T-helper 22 cell (primary cell): Measurements from ENCODE around the gene SLCO2A1.

Source experiments
- DNase-seq: peaks from one replicate; pipeline ENCODE4 v3.0.0-alpha.2; 2020; ENCODE audit warnings: low read depth

The SLCO2A1 gene

DNA sequence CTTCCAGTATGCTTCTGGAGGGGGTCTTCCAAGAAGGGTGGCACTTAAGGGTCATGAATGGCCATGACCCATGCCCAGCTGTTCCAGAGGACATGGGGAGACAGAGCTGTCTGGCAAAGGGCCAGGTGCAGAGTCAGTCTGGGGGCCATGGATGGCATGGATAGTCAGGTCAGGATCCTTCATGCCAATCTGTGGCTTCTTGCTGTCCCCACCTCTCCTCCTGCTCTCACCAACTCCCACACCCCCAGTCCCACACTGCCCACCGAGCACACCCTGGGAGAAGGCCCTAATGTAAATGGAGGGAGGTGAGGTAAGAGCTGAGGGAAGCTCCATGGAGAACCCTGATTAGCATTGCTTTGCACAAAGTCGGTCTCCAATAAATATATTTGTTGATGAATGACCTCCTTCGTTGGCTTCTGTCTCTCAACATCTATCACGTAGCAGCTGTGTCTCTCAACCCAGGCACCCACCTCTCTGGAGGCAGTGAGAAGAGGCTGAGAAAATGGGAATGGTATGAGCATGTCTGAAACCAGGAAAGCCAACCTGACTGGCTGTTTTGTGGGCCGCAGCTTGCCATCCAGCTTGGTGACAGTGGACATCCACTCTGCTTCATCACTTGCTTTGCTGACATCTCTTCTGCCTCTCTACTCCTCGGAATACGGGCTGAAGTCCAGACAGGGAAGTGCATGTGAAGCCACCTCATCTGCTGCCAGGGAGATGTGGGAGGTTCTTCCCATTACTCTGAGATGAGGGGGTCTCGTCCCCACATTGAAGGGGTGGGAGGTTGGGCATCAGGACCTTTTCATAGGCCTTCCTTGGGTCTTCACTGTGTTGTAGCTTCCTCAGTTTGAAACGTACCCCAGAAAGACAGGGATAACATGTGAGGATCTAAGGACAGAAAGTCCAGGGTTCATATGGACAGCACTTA, 96.4 kb downstream of the SLCO2A1 start:
- DNase-seq, result no peak

DNA sequence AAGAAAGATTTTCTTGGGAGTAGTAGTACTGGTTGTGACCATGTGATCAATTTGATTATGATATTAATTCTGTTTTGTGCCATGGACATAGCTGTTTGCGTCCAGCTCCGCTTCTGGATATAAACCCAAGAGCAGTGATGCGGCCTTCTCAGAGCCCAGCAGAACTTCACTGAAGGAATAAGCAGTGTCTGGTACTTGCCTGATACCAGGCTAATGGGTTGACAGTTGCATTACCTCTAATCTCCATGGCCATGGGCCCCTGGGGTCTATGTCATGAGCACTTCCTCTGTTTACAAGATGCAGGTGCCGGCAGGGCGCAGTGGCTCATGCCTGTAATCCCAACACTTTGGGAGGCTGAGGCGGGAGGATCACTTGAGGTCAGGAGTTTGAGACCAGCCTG, 97.7 kb downstream of the SLCO2A1 start:
- DNase-seq, result no peak

DNA sequence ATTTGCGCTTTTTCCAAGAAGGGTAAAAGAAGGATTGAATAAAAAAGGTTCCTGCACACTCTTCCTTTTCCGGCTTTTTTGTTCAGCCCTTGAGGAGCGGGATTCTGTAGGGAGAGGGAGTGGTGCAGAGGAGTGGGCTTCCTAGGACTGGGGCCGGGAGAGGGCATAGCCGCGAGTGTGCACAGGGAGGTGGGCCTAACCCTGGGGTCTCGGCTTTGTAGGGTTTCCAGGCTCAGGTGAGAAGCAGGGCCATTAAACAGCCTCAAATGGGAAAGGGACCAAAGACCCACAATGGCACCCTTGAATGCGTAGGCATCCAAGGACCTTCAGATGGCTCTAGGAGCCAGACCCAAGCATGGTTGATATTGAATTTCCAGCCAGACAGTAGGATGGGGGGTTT, 98.6 kb downstream of the SLCO2A1 start:
- DNase-seq, result no peak

DNA sequence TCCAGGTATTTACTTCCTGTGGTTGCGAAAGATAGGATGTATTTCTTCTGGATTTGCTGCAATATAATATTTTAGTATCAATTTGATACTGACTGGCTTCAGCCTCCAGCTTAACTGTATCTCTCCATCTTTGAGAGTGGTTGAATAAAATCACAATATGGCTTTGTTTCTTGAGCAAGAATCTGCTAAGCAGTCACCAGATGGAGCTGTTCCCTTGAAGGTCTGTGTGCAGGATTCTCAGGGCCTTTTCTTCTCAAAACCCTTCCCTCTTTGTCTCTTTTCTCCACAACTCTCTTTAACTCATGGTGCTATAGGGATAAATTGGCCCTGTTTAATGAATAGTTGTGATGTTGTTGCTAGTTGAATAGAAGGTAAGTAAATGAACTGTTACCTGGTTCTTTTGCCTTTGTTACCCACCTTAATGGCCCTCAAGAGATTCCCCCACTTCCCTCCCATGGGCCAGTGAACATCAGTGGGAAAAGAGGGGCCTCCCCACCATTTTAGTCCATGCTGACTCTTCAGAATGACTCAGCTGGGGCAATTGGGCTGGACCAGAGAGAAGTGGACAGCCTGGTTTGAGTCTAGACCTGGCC, 99.3 kb downstream of the SLCO2A1 start:
- no peak for DNase-seq

DNA sequence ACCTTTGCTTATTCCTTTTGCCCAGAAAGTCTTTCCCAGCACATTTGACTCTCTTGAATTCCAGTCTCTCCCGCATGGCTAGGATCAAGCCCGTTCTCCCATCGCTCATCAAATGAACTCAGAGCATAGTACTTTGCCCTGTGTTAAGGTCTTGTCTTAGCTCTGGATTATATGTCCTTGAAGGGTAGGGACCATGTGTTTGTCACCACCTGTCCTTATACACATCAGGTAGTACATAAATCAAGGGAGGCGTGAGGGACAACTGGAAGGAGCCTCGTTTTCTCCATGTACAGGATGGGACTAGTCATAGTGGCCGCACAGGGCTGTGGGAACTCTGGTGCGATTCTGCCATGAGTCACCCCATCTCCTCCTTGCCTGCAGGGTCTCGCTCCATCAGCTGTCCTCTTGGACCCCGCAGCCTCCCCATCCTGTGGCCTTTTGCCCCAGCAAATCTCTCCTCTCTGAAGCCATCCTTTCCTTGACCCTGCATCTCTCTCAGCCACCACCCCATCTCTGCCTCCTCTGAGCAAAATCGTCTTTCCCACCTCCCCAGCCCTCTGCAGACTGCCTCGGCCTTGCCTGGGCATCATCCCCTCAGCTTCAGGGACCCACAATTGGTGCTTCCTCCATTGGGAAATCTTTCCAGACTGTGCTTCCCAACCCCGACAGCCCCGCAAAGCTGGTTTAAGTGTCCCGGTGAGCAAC, 100.7 kb downstream of the SLCO2A1 start:
- no peak for DNase-seq

DNA sequence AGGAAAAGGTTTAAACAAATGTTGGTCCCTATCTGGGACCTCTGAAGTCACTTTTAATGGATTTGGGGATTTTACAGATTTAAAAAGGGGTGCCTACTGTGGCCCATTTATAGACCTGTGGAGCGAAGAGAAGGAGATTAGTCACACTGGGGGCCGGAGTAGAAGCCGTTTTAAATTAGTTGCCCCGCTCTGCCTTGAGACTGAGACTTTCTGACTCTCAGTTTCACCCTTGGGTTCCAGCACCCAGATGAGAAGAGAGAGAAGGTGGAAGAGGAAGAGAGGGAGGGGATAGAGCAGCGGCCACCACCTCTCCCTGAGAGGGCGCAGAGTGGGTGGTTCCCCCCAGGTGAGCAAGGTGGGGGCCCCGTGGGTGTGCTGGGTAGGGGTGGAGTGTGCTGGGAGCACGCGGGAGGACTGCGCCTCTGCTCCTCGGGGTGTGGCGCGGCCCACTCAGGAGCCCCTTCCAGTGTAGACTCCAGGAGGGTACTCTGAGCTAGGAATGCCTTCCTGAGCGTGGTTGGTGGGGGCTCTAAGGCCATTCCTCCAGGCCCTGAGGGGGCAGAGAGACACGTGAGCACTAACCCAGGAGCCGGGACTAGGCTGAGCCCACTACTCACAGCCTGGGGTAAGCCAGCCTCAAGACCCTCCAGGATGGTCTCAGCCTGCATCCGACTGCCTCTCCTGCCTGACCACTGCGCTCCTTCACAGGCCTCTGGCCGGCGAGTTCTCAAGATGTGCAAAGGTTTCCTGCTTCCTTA, 101.4 kb downstream of the SLCO2A1 start:
- no peak for DNase-seq

DNA sequence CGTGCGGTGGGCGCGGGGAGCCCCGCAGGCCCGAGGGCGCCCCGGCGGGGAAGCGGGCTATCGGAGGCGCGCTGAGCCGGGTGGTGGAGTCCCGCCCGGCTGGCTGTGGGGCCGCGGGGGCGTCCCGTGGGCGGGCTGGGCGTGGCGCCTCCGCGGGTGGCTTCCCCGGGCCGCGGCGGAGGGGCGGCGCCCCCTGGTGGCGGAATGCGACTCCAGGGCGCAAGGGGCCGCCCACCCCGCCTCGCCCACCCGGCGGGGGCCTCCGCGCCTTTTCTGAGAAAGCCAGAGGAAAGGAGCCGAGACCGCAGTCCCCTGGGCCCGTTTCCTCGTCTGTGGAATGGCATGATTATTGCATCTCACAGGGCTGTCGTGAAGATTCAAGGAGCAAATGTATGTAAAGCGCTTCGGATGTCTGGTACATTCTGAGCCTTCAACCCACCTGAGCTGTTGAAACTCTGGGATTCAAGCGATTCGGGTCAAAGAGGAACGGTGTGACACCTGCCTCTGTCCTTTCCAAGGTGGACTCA, 102.1 kb downstream of the SLCO2A1 start:
- peak; percentile 51 for DNase-seq

DNA sequence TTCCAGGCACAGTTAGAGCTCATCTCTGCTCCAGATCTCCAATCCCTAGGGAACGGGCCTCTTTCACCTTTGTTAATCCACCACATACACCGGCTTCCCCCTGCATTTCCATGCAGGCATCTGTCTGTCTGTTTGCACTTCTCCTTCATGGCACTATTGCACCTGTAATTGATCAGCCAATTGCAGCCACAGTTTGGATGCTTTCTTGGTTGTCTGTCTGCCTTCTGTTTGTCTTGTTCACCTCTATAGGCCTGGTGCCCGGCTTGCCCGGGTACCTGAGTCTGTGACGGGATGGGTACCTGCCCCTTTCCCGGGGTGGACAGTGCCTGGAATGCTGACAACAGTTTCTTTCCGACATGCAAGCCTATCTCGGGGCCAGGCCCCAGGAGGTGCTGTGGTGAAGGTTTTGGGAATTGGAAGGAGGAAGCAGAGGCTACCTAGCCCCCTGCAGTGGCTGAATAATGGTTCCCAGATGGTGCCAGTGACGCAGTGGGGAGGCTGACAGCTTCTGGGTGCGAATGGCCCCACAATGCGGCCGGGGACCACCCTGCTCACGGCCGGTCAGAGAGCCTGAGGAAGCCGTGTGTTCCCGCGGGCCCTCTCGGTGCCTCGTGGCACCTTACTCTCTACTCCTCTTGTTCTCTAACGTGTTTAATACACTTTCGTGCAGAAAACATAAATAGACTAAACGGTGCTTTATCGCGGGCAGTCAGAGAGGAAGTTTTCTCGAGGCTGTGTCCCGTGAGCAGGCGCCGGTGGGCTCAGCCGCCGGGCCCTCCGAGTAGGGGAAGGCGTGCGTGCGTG, 102.8 kb downstream of the SLCO2A1 start:
- no peak for DNase-seq

DNA sequence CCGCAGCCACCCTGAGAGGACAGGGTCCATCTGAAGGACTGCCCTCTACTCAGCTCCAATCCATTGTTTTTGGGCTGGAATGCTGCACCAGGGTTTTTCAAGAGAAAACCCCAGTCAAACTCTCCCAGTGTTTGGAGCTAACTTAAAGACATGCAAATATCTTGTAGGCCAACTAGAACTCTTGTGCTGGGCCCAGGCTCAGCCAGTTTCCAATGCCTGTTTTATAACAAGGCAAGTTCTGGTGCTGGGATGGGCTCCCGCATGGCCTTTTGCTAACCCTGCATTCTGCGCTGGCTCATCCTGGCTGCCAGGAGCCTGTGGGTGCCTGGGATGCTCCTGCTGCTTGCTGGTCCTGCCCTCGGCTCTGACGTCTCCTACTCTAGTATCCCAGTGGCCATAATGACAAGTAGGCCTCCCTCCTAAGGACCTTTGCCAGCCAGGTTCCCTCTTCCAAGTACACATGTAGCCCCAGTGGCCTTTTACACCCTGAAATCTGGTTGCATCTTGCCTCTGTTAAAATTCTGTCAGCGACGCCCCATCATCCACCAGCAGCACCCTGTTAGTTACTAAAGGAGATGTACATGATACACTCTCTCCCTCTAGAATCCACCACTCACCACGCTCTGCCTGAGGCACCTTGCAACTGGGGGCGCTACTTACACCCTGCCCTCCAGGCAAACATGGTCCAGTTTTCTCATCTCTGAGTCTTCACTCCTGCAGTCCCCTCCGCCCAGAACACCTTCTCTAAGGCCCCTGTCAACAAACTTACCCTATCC, 103.6 kb downstream of the SLCO2A1 start:
- no peak for DNase-seq

DNA sequence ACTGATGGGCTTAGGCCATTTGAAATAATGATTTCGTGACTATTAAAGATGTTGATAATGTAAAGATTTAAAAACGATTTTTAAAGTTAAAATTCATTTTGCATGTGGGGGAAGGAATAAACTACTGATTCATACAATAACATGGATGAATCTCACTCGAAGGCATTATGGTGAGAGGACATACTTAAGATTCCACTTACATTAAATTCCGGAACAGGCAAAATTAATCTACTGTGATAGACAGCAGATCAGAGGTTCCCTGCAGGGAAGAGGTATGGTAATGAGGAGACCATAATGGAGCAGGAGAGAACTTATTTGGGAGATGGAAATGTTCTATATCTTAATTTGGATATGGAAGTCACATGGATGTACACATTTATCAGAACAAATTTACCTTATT, 105.7 kb downstream of the SLCO2A1 start:
- no peak for DNase-seq

DNA sequence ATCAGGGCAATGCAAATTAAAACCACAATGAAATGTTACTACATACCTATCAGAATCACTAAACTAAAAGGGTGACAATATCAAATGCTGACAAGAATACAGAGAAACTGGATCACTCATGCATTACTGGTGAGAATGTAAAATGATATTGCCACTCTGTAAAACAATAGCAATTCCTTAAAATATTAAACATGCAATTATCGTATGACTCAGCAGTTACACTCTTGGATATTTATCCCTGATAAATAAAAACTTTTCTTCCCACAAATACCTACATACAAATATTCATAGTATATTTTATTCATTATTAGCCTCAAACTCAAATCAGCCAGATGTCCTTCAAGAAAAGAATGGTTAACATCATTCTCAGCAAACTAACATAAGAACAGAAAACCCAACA, 108.1 kb downstream of the SLCO2A1 start:
- DNase-seq, result no peak

DNA sequence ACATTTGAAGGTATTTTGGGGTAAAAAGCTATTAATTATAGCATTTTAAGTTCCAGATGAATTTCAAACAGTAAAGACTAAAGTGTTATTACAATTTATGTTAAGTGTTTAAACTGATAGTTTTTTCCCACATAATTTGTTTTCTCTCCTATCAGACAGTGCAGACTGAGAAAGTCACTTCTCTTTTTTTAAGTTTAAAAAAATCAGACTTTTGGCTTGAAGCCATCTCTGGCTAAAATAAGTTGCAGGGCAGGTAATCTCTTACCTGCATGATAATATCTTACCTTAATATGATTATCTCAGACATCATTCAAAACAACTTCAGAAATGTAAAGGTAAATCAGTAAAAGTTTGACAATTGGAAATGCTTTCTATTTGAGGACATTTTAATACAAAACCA, 112.6 kb downstream of the SLCO2A1 start:
- no peak for DNase-seq

DNA sequence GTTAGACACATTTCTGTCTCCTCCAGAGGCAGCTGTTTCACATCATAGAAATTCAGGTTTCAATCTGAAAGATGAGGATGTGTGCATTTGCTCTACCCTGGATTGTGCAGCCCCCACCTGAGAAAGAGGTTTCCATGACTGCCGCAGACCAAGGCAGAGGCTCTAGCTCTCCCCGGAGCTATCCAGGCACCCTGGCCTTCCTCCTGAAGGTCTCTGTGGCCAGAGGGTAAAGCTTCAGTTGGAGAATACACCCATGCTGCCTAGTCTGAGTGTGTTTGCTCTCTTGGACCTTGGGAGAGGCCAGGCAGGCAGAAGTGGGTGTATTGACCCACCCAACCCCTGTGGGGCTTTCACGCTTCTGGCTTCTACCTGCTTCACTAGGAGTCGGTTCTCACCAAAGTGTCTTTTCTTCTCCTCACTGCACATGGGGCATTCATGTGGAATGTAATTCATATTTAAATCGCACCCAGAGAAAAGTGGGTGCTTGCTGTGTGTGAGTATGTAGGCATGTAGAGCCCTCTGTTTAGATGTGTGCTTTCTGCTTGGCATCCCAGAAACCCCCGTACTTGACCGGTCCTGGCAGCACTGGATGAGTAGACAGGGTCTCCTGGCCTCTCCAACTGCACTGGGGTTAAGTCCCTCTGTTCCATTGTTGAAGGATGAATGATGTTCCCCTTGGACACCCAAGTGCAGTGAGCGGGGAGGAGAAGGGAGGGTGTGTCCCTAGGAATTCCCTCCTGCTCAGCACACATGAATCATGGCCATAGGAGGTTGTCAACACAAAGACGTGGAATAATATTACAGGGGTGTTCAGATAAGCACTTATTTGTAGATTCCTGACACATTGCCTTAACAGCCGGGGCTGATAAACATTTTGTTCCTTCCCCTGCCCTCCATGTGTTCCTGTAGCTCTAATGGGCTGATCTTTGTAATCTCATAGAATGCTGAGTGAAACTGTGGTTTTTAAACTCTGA, 113.8 kb downstream of the SLCO2A1 start:
- DNase-seq, result no peak

DNA sequence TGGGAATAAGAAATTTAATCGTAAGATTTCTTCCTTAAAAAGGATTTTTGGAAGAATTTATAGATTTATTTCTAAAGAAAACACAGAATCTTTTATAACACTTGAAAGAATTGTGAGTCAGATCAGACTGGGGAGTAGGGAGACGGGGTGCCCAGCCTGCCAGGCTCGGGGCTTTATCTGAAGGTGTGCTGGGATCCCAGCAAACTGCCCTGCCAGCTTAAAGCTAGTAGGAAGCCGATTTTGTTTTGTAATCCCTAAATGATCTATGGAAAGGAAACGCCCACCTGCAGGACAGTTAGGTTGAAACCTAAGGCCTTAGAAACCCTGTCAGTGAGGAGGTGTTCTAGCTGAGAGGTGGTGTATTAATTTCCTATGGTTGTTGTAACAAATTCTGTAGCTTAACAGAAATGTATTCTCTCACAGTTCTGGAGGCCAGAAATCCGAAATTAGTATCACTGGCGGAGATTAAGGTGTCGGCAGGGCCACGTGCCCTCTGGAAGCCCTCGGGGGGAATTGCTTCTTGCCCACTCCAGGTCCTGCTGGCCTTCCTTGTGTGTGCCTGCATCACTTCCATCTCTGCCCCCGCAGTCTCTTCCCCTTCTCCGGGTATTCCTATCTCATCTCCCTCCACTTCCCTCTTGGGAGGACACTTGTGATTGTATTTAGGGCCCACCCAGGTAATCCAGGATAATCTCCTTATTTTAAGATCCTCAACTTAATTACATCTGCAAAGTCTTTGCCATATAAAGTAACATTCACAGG, 114.7 kb downstream of the SLCO2A1 start:
- no peak for DNase-seq

DNA sequence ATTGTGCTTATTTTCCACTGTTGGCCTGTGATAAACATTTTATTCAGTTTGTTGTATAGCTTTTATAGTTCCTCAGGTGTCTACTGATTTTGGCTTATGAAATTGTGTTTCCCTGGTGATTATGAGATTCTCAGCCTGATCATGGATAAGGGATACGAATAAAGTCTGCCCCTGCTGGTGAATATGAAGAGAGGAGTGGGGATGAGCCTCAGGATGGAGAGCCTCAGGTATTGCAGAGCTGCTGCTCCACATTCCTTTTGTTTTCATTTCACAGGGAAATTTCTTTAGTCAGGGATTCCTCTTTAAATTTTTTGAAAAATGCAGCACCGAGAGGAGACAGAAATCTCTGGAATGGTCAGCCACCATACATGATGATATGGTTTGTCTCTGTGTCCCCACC, 119.3 kb downstream of the SLCO2A1 start:
- DNase-seq, result no peak

DNA sequence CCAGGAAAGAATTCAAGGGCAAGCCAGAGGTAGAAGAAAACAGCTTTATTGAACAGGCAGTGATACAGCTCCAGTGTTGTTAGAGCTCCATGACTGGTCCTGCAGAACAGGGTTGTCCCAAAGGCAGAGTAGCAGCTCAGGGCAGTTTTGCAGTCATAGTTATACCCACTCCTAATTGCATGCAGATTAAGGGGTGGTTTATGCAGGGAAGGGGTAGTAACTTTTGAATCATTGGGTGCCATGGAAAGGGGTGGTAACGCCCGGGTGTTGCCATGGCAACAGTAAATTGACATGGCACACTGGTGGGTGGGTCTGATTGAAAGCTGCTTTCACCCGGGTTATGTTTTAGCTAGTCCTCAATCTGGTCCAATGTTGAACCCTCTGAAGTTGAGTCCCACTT, 124.3 kb downstream of the SLCO2A1 start:
- no peak for DNase-seq

DNA sequence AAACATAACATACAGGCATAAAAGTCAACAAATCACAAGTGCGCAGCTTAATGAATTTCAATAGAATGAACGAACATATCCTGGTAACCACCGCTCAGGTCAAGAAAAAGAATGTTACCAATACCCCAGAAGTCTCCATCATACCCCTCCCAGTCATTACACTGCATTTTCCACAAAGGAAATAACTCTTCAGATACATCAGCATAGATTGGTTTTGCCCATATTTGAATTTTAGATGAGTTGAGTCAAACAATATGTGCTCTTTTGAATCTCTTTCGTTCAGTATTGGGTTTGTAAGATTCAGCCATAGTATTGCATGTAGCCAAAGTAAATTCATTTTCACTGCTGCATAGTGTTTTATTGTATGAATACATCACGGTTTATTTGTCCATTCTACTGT, 127.9 kb downstream of the SLCO2A1 start:
- no peak for DNase-seq

DNA sequence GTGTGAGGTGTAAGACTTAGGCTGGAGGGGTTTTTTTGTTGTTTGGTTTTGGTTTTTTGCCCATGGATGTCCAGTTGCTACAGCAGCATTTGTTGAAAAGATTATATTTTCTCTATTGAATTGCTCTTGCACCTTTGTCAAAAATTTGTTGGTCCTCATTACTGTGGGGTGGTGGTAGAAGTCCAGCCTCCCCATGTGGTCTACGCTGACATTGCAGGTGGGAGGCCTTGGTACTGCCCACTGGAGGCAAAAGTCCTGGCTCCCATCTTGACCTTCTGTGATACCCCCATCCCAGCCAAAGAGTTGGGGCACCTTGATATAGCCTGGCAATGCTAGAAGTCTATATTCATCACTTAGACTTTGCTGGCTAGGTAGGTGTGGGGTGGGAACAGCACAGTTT, 128.6 kb downstream of the SLCO2A1 start:
- no peak for DNase-seq
